HEK293T (cell line): ENCODE results near the gene KCTD14.

ENCODE experiments used
- BHLHE40 ChIP-seq: fragments of 450-650 bp; IDR thresholded peaks from 2 replicates; pipeline ENCODE4 v1.6.1; 2016; ENCODE audit warnings: mild to moderate bottlenecking, moderate library complexity, borderline replicate concordance
- FOXA1 ChIP-seq: fragments of 450-650 bp; IDR thresholded peaks from 2 replicates; pipeline ENCODE4 v1.6.1; 2016; ENCODE audit warnings: mild to moderate bottlenecking
- FOXK2 ChIP-seq: fragments of 450-650 bp; IDR thresholded peaks from 2 replicates; pipeline ENCODE4 v1.6.1; 2016; ENCODE audit warnings: mild to moderate bottlenecking
- HDGF ChIP-seq: fragments of 450-650 bp; IDR thresholded peaks from 2 replicates; pipeline ENCODE4 v1.6.1; 2017; ENCODE audit warnings: antibody characterized with exemption, borderline replicate concordance
- LEF1 ChIP-seq: fragments of 450-650 bp; IDR thresholded peaks from 2 replicates; pipeline ENCODE4 v1.6.1; 2017; ENCODE audit warnings: mild to moderate bottlenecking, borderline replicate concordance
- NFRKB ChIP-seq: fragments of 450-650 bp; IDR thresholded peaks from 2 replicates; pipeline ENCODE4 v1.6.1; 2016; ENCODE audit warnings: mild to moderate bottlenecking, moderate library complexity
- PKNOX1 ChIP-seq: fragments of 450-650 bp; IDR thresholded peaks from 2 replicates; pipeline ENCODE4 v1.6.1; 2016
- SP1 ChIP-seq: fragments of 450-650 bp; IDR thresholded peaks from 2 replicates; pipeline ENCODE4 v1.6.1; 2017
- SUZ12 ChIP-seq: fragments of 450-650 bp; IDR thresholded peaks from 2 replicates; pipeline ENCODE4 v1.6.1; 2016; ENCODE audit warnings: mild to moderate bottlenecking
- ZNF384 ChIP-seq: fragments of 450-650 bp; IDR thresholded peaks from 2 replicates; pipeline ENCODE4 v1.6.1; 2016

DNA sequence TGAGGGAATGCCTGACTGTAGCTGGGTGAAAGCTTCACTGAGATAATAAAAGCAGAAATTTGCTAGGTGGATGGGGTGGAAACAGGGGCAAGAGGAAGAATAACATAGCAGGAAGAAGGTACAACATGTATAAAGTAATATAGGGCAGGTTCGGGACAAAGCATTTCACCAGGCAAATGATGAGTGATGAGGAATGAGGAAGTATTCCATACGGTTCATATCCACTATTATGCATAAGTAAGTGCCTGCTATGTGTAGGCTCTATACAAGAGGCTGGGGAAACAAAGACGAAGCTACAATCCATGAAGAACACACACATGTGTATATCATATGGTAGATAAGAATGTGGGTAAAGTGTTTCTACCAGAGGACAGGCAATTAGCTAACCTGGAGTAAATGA is 48.6 kb upstream of the KCTD14 start:
- TF ChIP-seq PKNOX1 (no peak), LEF1 (no peak), SP1 (no peak), FOXA1 (no peak), SUZ12 (no peak), BHLHE40 (no peak), HDGF (no peak), ZNF384 (no peak), FOXK2 (no peak), NFRKB (no peak)
